ENCODE results near the gene C2orf76.

GRCh38 chr2:119364798-119365197 is 1.8 kb downstream of the C2orf76 start:
- no peak for TF ChIP-seq CTCF (IDR thresholded peaks at IDR 0.05; ENCODE audit: low read length)
- TF ChIP-seq EZH2 (IDR thresholded peaks at IDR 0.05; ENCODE audit: borderline replicate concordance, low read length) = no peak

All from OCI-LY1 (cell line).